Ureter (tissue), 1 donor: ENCODE results near the gene TMOD1. TPM values are rescaled to one million over a fixed set of nuclear protein-coding genes. Genes with fewer than 3 reads are reported as not detected.

Experiments used
- DNase-seq: peaks from one replicate; pipeline ENCODE4 v3.0.0-alpha.2; 2020; ENCODE audit warnings: low spot score
- total RNA-seq: library from RNA; stranded (reverse); gene quantifications from one replicate; pipeline ENCODE4 v1.2.4, GENCODE V29; 2023
- donor health status: DM: yes; HTN: yes; CAD: no.

TMOD1 gene
- total RNA-seq, 1 donor from 2014 or later = 29.3 TPM

GRCh38 chr9:97517331-97518089 lies 16.0 kb downstream of the TMOD1 start:
- no peak for DNase-seq

GRCh38 chr9:97518166-97518908 lies 16.9 kb downstream of the TMOD1 start:
- DNase-seq = no peak

DNA sequence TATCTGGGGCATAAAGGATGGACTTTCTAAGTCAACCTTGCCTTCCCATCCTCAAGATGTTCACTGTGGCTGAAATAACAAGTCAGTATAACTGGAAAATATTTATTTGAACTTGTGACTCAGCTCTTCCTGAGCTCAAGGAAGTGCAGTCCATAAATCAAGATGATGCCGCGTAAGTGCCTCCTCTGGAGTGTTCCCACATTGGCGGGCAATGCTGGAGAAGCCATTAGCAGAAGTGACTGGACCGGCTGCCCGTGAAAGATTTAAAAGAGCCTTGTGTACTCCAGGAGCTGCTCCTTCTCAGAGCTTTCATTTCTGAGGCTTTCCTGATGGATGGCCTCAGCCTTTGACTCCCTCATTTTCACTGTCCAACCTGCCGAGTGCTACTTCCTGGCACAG lies 17.4 kb downstream of the TMOD1 start:
- peak; percentile 85 for DNase-seq

DNA sequence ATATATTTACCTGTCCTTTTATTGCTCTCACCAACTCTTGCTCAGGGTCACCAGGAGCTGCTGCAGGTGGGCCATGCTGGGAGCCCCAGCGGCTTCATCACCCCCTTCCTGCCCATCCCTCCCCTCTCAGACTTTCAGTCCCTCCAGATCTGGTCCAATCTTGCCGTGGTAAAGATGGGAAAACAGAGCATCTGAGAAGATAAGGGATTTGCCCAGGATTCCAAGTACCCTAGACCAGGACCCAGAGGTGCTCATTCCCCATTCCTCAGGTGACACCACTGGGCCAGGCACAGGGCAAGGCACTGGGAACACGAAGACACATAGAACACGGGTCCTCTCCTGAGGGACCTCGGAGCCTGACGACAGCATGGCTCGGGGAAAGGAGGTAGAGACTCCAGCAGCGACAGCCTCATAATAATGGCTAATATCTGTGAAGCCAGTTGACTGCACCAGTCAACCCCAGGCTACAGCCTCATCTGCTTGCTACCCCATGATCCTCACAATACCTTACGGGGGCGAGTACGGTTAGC lies 18.0 kb downstream of the TMOD1 start:
- DNase-seq = no peak

GRCh38 chr9:97521576-97522333 lies 20.3 kb downstream of the TMOD1 start:
- no peak for DNase-seq

DNA sequence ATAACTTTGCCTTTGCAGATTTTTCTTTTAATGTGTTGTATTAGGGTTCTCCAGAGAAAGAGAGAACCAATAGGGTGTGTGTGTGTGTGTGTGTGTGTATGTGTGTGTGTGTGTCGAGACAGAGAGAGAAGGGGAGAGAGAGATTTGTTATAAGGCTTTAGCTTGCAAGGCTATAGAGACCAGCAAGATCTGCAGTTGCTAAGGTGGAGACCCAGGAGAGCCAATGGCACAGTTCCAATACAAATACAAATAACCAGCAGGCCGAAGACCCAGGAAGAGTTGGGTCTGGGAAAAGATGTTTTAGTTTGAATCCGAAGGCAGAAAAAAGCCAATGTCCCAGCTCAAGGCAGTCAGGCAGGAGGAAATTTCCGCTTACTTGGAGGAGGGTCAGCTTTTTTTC lies 23.0 kb downstream of the TMOD1 start:
- no peak for DNase-seq

DNA sequence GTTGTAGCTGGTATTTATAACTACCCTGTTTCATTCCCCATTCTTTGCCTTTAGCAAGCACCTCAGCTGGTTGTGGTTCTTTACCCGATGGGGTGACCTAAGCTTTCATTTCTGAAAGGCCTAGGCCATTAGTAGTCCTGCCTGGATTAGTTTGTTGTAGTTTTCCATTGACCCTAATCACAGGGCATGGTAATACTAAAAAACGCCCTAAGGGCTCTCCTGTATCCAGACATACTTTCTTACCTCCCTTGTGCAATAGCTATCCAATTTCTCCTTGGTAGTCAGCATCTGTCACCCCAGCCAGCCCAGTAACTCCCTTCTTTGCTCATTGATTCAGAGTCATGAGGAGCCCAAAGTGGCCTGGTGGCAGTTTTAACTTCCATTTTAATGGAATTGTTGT lies 24.0 kb downstream of the TMOD1 start:
- no peak for DNase-seq

GRCh38 chr9:97526895-97527575 lies 25.6 kb downstream of the TMOD1 start:
- DNase-seq = no peak

DNA sequence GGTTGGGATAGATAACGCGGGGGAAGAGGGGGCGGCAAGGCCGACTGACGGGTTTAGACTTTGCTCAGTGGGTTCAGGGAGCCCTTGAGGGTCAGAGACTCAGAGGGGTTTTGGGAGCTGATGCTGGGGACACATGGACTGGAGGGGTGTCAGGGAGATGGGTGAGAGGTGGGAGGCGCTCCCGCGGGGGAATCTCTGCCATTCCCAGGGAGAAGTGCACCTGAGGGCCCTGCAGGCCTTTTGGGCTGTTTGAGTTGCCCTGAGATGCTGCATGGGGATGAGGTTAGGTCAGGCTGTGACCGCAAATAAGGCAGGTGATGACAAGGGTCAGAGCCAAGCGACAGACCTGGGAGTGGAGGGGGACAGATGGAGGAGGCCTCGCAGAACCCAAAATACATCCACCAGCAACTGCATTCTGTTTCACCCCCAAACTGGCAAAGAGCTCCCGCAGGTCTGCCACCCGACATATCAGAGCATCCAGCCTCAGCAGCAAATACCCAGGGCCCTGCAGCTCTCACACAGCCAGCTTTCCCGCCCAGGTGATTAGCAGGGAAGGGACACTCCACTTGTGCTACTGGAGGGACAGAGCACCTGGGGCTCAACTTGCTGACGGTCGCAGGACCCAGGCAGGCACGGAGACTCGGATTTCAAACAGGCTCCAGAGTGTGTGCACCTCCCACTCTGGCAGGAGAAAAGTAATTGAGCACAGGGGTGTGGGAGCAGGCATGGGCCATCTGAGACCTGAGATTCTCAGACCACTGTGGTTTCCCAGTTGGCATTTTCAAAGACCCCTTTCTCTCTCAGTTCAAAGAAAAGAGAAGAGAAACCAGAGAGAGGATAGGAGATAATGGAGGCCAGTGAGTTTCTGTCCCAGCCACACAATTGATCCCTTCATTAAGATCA lies 26.4 kb downstream of the TMOD1 start:
- DNase-seq = no peak

- no peak for DNase-seq
These were observed 27.2 kb downstream of the TMOD1 start for GRCh38 chr9:97528529-97529230.

GRCh38 chr9:97529363-97530076 lies 28.1 kb downstream of the TMOD1 start:
- no peak for DNase-seq

DNA sequence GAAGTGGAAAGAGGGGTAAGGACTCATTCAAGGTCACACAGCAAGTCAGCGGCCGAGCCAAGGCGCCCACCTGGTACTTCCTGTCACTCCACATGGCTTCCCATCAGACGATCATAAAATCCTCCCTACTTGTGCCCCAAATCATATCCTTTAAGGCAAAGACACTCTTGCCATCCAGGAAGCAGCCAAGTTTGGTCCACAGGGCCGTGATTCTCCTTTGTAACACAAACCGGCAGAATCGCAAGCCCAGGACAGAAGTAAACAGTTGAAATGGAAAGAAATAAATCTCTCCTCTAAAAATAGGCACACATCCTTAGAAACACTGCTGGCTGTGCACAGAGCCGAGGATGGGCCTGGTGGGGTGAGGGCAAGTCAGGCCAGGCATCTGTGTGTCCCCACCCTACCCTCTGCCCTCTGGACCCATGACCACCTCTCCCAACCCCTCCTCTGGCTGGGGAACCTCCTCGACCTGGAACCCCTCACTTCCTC lies 30.5 kb downstream of the TMOD1 start:
- no peak for DNase-seq

GRCh38 chr9:97534185-97534584 lies 32.7 kb downstream of the TMOD1 start:
- no peak for DNase-seq

DNA sequence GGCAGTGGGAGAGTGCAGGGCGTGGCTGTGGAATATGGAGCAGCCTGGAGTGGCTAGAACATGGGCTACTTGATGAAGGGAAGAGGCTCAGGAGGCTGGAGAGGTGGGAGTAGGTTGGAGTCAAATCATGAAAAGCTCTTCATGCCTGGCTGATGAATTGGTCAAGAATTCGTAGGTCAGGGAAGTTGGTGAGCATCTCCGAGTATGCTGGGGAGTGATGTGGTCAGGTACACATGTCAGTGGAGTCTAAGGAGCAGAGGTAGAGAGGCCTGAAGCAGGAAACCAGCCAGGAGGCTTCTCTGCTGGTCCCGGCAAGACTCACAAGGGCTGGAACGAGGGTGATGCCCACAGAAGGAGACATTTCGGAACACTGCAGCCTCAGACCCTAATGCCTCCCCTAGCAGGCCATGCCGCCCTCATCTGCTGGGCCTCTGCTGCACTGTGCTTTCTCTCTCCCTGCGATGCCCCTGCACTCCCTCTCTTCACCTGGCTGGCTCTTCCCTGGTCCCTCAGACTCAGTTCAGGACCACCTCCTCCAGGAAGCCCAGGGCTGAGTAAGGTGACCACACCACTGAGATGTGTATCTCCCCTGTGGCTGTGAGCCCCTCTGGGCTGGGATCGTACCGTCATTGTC lies 33.6 kb downstream of the TMOD1 start:
- no peak for DNase-seq

DNA sequence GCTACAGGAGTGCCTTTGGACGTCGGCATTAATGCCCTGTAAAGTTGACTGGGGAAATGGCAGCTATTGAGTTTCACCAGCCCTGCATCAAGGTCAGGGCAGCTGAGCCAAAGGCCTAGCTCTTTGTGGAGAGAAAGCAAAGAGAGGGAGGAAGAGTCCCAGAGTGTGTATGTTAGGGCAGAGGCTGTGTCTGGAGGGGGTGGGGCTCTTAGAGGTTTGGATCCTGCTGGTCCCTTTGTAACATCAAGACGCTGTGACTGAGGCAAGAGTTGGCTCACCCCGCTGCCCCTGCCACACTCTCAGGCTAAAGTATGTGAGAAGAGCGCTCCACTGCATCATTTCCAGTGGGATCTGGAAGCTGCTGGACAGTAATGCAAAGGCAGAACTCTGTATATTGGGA lies 34.3 kb downstream of the TMOD1 start:
- no peak for DNase-seq

DNA sequence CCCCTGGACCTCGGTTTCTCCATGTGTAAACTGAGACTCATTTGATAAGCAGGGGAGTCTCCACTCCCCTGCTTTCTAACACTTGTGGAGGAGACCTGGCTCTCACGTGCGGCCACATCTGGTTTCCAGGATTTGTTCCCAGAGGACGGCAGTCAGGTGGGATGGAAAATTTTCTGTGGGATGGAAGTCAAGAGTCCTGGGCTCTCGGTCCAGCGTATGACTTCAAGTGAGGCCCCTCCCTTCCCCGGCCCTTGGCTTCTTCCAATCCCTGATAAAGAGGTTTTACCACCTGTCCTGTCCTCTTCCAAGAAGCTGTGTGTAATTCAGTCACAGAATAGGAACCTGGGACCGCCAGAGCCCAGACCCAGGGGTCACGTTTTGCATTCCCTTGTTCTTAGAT lies 35.0 kb downstream of the TMOD1 start:
- DNase-seq = no peak

DNA sequence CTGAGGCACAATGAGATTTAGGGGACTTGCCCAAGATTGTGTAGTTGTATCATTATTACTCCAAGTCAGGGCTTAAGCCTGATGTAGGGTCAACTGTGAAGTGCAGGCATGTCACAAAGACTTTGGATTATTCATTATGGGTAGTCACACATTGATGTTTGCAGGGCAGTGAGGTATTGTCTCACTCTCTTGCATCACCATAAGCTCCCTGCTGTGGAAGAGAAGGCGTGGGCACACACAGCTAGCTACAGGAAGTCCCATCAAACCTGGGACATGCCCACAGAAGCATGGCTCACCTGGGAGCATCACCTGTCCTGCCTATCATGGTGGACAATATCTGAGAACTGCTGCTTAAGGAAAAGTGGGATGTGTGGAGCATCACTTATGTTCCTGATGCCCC lies 42.1 kb downstream of the TMOD1 start:
- DNase-seq = no peak

GRCh38 chr9:97545486-97545885 lies 44.0 kb downstream of the TMOD1 start:
- no peak for DNase-seq
